HepG2 (cell line): ENCODE results near the gene SYTL2. TPM values are rescaled to one million over a fixed set of nuclear protein-coding genes. Genes with fewer than 3 reads are reported as not detected.

Experiments used
- ATAC-seq: fragments of 200-7000 bp; cut with Tn5 transposase; 3 replicates; pipeline ENCODE4 v1.9.1; 2020; ENCODE audit warnings: mild to moderate bottlenecking, moderate library complexity
- BruUV-seq: library from RNA; stranded (reverse); fragments of 400-500 nt; replicated peaks from 2 replicates; lab custom pipeline; 2021; lab: Mats Ljungman, UMichigan
- CTCF ChIA-PET: fragments of 300-600 bp; formaldehyde crosslinking; extraction: SDS; loops from one replicate; lab custom pipeline; 2021; ENCODE audit warnings: low total read pairs, inconsistent platforms, low intra/inter-chr PET ratio; lab: Yijun Ruan, JAX
- POLR2A ChIA-PET: fragments of 350-600 bp; sonication (Branson Sonifier 250); formaldehyde crosslinking; loops from one replicate; lab custom pipeline; 2020; ENCODE audit warnings: antibody characterized with exemption, inconsistent platforms; lab: Yijun Ruan, JAX
- DNase-seq: peaks from one replicate; pipeline ENCODE4 v3.0.0-alpha.2; 2015; ENCODE audit warnings: low spot score
- FAIRE-seq: peaks from 3 replicates; lab custom pipeline; 2011; peaks lifted over from hg19 to GRCh38; lab: Jason Lieb, UNC
- H2AFZ ChIP-seq: one replicate; pipeline ENCODE4 v1.6.1; 2011; ENCODE audit warnings: low read length, inconsistent platforms
- H3K27ac ChIP-seq: fragments of 300-600 bp; 3 replicates; pipeline ENCODE4 v1.8.0; 2011; ENCODE audit warnings: mixed run types, mild to moderate bottlenecking, mixed read lengths, low read length, inconsistent platforms; ENCODE audit not compliant: insufficient read depth; ENCODE audit errors: extremely low read length
- H3K27me3 ChIP-seq, 2 experiments: fragments of 200-600 bp in 1 of 2; 2 replicates in 1 of 2; 3 replicates in 1 of 2; pipeline versions ENCODE4 v1.6.0 to v1.8.0; 2011; ENCODE audit warnings: low read length in 2 of 2, mild to moderate bottlenecking in 2 of 2, moderate library complexity in 2 of 2, inconsistent platforms in 1 of 2; ENCODE audit not compliant: insufficient read depth in 2 of 2, control insufficient read depth in 1 of 2
- H3K36me3 ChIP-seq, 2 experiments: fragments of 200-600 bp in 1 of 2; replicated peaks in 1 of 2; 2 replicates in 1 of 2; 3 replicates in 1 of 2; pipeline versions ENCODE4 v1.5.1 to v1.8.0; 2011; ENCODE audit warnings: low read length in 2 of 2, inconsistent platforms in 1 of 2; ENCODE audit not compliant: insufficient read depth in 2 of 2, control insufficient read depth in 1 of 2
- H3K4me1 ChIP-seq: 2 replicates; pipeline ENCODE4 v1.5.1; 2012; ENCODE audit warnings: low read length, inconsistent platforms; ENCODE audit not compliant: insufficient read depth
- H3K4me2 ChIP-seq: 2 replicates; pipeline ENCODE4 v1.6.0; 2011; ENCODE audit warnings: low read depth, low read length, inconsistent platforms
- H3K4me3 ChIP-seq, 3 experiments: fragments of 200-600 bp in 1 of 3; sonication (generic), shearing (Covaris generic) in 1 of 3; replicated peaks in 1 of 3; 2 replicates each; pipeline ENCODE4 v1.5.1; 2011 to 2016; ENCODE audit warnings: low read length in 3 of 3, inconsistent platforms in 2 of 3, low read depth in 2 of 3, mild to moderate bottlenecking in 2 of 3, control low read depth in 1 of 3, mixed read lengths in 1 of 3; ENCODE audit not compliant: insufficient read depth in 1 of 3
- H3K79me2 ChIP-seq: one replicate; pipeline ENCODE4 v1.6.1; 2011; ENCODE audit warnings: low read length, inconsistent platforms; ENCODE audit not compliant: insufficient read depth
- H3K9ac ChIP-seq: 2 replicates; pipeline ENCODE4 v1.6.0; 2011; ENCODE audit warnings: mild to moderate bottlenecking, low read depth, low read length, inconsistent platforms; ENCODE audit not compliant: insufficient read depth
- H3K9me3 ChIP-seq: 2 replicates; pipeline ENCODE4 v1.5.1; 2012; ENCODE audit warnings: mild to moderate bottlenecking, low read length
- H4K20me1 ChIP-seq: 2 replicates; pipeline ENCODE4 v1.6.0; 2011; ENCODE audit warnings: inconsistent platforms, mild to moderate bottlenecking, low read length, moderate library complexity; ENCODE audit not compliant: insufficient read depth
- POLR2AphosphoS5 ChIP-seq: IDR thresholded peaks from 2 replicates; pipeline ENCODE4 v1.6.1; 2012; ENCODE audit warnings: low read depth, low read length
- ZNF235 ChIP-seq: sonication (generic); formaldehyde crosslinking; IDR thresholded peaks from 2 replicates; pipeline ENCODE4 v1.8.1; 2023; ENCODE audit warnings: mild to moderate bottlenecking, missing genetic modification reagents, borderline replicate concordance
- ZNF678 ChIP-seq: sonication (generic); formaldehyde crosslinking; IDR thresholded peaks from 2 replicates; pipeline ENCODE4 v1.4.0; 2020; ENCODE audit warnings: mild to moderate bottlenecking, missing genetic modification reagents
- WGBS: methylation state at CpG from one replicate; pipeline ENCODE4 v1.1.6; 2017; ENCODE audit warnings: low lambda C conversion rate; 5-methylcytosine and 5-hydroxymethylcytosine counted together
- in situ Hi-C: cut with HindIII; loops from 2 replicates; pipeline ENCODE4 v1.10.0; 2017; ENCODE audit warnings: low pct_unique_long_range_greater_than_20kb; ENCODE audit not compliant: extremely low pct_ligation_motif_present
- intact Hi-C: fragments of 100-400 bp; cut with micrococcal nuclease; formaldehyde crosslinking; loops from one replicate; pipeline ENCODE4 v1.10.0; 2022; ENCODE audit not compliant: unreplicated experiment
- polyA plus RNA-seq, 8 experiments: library from polyadenylated mRNA; depleted of rRNA in 3 of 8; stranded (reverse) in 7 of 8; unstranded in 1 of 8; fragments of >200 nt; fragmentation: Illumina TruSeq in 4 of 8; extraction: Trizol in 4 of 8; gene quantifications; 2 replicates each; pipeline versions ENCODE4 v1.2.1 to v1.2.3, GENCODE V29; 2011 to 2016; ENCODE audit warnings: low read depth in 4 of 8, missing spikeins in 1 of 8, mixed read lengths in 1 of 8; ENCODE audit not compliant: insufficient read depth in 1 of 8
- total RNA-seq, 5 experiments: library from RNA; depleted of rRNA; stranded (reverse); fragments of >200 nt; fragmentation: Illumina TruSeq; extraction: Trizol; gene quantifications; 2 replicates each; pipeline ENCODE4 v1.2.3, GENCODE V29; 2016; ENCODE audit warnings: low read depth in 1 of 5
- TF ChIP-seq, protein P1 (sequence below): sonication (generic); formaldehyde crosslinking; IDR thresholded peaks from 2 replicates; pipeline ENCODE4 v1.5.1; 2020; ENCODE audit warnings: missing genetic modification reagents, mild to moderate bottlenecking, borderline replicate concordance

The SYTL2 gene
- total and polyA plus RNA-seq, 2 of the 13 experiments (the other 11 are each of a cell fraction or from before 2014, with no cell fraction given): 0.77 to 0.90 TPM

DNA sequence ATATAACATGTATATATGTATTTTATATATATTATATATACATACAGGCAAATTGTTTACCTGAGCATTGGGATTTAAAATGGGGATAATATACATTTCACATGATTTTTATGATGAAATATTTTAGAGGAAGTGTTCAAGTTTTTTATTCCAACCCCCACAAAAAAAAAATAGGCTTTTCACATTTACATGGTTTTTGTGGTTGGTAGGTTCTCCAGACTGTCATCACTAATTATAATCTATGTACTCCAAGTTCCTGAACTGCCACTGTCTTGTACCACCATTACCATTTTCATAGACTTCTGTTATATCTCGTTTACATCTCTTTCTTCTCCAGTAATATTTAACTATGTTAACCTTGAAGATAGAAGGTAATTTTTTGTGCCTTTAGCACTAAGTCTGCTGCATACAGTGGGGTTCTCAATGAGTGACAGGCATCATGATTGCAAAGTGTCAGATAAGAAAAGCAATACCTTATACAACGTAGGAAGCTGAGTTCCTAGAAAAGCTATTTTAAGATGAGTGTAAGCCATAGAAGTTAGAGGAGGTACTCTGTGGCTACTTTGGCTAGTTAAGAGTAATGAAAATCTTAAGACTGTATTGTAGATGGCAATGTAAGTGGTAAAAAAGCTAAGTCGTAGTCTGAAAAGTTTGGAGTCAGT is 158.0 kb downstream of the SYTL2 start:
- H3K36me3 ChIP-seq: peaks cover 0 to 17% of the 10 kb centered on the region in 2 experiments; a peak in 2 of 5 replicates
- no peaks in the 10 kb centered on the region for H4K20me1 ChIP-seq
- no peak for ATAC-seq
- no peak for DNase-seq
- no peak overlapping the region for H3K4me3 ChIP-seq
- in situ Hi-C loops: no loop called here
- peaks cover 22% of the 10 kb centered on the region for H3K79me2 ChIP-seq
- peaks cover 21% of the 10 kb centered on the region for H3K4me1 ChIP-seq
- H3K9me3 ChIP-seq: no peaks in the 10 kb centered on the region
- 75% methylated on average over 3 of the region's 3 CpGs for WGBS
- no peak overlapping the region for H3K27ac ChIP-seq
- H3K4me2 ChIP-seq: no peak overlapping the region
- no peaks in the 10 kb centered on the region; a peak in 1 of 5 replicates for H3K27me3 ChIP-seq
- BruUV-seq: no TSS peak
- no peak overlapping the region for H2AFZ ChIP-seq
- TF ChIP-seq, protein P1, sequence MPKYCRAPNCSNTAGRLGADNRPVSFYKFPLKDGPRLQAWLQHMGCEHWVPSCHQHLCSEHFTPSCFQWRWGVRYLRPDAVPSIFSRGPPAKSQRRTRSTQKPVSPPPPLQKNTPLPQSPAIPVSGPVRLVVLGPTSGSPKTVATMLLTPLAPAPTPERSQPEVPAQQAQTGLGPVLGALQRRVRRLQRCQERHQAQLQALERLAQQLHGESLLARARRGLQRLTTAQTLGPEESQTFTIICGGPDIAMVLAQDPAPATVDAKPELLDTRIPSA (CRISPR knock-in tag): no peak
- TF ChIP-seq ZNF235 (CRISPR knock-in tag): no peak
- ChIA-PET POLR2A (interaction anchor here (1.5 kb wide), 2 partner anchors 10 to 25 kb away, joined by 5 to 7 read pairs; partner anchors contain the start of genes DLG2 and TMEM126B), CTCF (no interaction called here)
- intact Hi-C loops: no loop called here
- FAIRE-seq: no peak
- H3K9ac ChIP-seq: no peak overlapping the region

DNA sequence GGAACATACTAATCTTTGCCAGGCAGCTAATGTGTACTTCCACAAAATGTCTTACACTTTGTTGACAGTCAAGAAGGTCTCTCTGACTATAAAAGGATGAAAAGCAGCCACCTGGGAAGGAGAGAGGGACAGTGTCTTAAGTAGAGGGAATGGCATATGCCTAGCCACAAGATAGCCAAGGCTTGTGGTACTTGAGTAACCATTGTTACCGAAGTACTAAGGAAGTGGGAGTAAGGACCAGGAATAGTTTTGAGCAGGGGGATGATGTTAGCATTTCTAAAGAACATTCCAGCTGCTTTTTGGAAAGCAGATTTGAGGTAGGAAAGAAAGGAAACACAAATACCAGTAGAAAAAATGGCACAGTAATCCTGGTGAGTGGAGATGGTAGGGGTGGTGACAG is 159.8 kb downstream of the SYTL2 start:
- intact Hi-C loops (no loop called here), in situ Hi-C loops (no loop called here)
- WGBS: 92% methylated on average over 1 of the region's 1 CpG
- no peak overlapping the region for H3K4me2 ChIP-seq
- POLR2A ChIA-PET: interaction anchor here (5.7 kb wide), 1 partner anchor 10 kb away, joined by 112 read pairs; the partner anchor contains the start of gene CREBZF
- no peaks in the 10 kb centered on the region for H4K20me1 ChIP-seq
- BruUV-seq: no TSS peak
- H2AFZ ChIP-seq: no peak overlapping the region
- peaks cover 0 to 9% of the 10 kb centered on the region in 2 experiments; a peak in 2 of 5 replicates for H3K36me3 ChIP-seq
- CTCF ChIA-PET: no interaction called here
- TF ChIP-seq ZNF678 (CRISPR knock-in tag) (no peak), POLR2AphosphoS5 (0 out of 2 replicates have a peak, but pooled peaks have one; percentile 19)
- peaks cover 27% of the 10 kb centered on the region for H3K4me1 ChIP-seq
- no peaks in the 10 kb centered on the region; a peak in 1 of 5 replicates for H3K27me3 ChIP-seq
- H3K27ac ChIP-seq: no peak overlapping the region
- H3K4me3 ChIP-seq: no peak overlapping the region
- ATAC-seq (no peak), FAIRE-seq (no peak), DNase-seq (no peak)
- H3K79me2 ChIP-seq: peaks cover 20% of the 10 kb centered on the region
- H3K9me3 ChIP-seq: no peaks in the 10 kb centered on the region
- H3K9ac ChIP-seq: no peak overlapping the region
